Ramos (cell line): ENCODE results near the gene FFAR1.

Experiments used
- in situ Hi-C: fragments of 300-500 bp; cut with MboI; formaldehyde crosslinking; loops from one replicate; pipeline ENCODE4 v1.14.3; 2022; ENCODE audit warnings: low sequenced_read_pairs; ENCODE audit not compliant: unreplicated experiment

FFAR1 gene

DNA sequence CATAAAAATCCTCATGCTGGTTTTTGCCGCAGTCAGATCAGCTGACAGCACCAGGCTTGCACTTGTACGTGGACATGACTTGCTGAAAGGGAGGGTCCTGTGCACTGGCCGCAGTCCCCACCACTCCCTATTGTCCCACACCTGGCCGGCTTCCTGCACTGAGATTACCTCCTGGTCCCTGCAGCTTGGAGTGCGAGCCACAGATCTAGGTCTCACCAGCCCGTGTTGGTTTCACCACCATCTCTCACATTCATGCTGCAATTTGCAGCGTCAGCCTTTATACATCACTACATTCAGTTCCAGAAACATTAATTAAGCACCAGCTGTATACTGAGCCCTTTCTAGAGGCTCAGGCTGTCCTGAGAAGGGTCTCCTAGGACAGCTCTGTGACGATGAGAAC is 33.7 kb upstream of the FFAR1 start:
- in situ Hi-C loops: no loop called here

DNA sequence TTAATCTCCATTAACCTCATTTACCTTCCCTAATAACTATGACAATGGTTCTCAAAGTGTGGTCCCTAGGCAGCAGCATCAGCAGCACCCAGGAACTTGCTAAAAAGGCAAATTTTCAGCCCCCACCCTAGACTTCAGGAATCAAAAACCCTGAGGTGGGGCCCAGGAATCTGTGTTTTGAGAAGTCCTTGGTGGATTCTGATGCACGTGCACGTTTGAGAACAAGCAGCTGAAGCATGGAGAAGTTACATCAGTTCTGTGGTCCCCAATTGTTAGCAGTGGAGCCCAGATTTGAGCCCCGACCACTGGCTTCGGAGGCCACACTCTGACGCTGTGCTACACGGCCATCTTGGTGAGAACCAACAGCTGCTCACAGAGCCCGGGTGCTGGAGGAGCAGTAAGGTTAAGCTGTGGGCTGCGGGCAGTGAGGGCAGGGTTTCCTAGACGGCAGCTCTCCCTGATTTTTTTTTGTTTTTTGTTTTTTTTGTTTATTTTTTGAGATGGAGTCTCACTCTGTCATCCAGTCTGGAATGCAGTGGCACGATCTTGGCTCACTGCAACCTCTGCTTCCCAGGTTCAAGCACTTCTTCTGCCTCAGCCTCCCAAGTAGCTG is 32.7 kb upstream of the FFAR1 start:
- in situ Hi-C loops: no loop called here

DNA sequence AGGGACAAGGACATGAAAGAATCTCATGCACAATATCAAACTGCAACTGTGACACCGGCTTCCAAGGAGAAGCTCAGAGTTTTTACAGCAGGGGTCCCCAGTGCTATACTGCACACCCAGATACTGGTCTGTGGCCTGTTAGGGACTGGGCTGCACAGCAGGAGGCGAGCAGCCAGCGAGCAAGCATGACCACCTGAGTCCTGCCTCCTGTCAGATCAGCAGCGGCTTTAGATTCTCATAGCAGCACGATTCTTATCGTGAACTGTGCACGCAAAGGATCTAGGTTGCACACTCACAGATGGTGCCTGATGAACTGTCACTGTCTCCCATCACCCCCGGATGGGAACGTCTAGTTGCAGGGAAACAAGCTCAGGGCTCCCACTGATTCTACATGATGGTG is 31.8 kb upstream of the FFAR1 start:
- in situ Hi-C loops: no loop called here

DNA sequence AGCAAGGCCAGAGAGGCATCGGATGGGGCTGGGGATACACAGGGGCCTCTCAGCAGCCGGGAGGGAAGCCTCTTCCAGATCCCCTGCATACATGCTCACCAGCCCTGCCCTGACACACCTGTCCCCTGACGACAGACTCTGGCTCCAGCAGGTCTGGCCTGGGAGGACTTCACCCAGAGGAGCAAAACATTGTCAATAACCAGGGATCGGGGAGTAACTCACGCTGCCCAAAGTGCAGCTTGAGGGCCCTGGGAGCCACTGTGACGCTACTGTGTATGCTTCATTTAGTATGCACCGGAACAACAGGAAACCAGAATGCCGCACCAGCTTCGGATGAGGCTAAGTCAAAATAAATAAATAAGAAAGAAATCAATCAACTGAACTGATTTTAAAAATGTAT is 31.1 kb upstream of the FFAR1 start:
- in situ Hi-C loops: no loop called here

DNA sequence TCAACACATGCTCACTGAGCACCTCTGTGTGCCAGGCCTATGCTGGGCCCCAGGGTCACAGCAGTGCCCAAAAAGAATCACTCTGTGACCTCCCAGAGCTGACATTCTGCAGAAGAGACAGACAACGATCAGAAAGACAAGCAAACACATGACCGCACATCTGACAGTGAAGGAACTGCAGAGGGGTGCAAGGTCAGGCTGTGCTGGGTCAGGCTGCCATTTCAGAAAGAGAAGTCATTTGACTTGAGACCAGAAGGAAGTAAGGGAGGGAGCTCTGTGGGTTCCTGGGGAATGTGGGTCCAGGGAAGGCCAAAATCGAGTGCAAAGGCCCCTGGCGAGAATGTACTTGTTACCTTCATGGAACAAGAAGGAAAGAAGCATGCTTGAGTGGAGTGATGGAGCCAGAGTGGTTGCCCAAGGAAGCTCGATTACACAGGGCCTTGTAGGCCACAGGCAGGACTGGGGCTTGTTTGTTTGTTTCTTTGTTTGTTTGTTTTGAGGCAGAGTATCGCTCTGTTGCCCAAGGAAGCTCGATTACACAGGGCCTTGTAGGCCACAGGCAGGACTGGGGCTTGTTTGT is 30.1 kb upstream of the FFAR1 start:
- in situ Hi-C loops: no loop called here

DNA sequence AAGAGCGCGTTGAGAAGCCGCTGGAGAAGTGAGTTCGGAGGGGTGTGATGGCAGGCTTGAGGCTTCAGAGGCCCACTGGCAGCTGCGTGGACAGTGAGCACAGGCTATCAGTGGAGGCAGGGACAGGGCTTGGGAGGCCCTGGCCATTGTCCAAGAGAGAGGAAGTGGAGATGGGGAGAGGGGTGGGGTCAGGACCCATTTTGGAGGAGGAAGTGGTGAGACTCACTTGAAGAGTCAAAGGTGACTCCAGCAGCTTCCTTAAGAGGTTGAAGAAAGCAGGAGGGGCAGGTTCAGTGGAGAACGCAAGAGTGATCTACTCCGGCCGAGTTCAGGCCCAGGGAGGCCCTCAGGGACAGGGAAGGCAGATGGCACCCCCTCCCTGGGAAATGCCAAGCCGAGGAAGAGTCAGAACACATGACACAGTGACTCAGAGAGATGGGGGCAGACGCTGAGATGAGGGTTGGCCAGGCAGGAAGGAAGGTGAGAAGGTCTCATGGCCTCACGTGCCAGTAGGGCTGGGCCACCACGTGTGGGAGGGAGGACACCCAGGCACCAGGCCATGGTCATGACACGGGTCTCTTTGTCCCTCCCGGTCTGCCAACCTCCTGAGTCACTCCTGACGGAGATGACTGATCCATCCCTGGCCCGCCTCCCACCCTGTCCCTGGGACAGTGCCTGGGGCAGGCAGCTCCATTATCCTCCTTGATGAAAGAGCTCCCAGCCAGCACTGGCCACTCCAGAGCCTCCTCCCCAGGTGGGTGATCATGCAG is 28.8 kb upstream of the FFAR1 start:
- in situ Hi-C loops: no loop called here

DNA sequence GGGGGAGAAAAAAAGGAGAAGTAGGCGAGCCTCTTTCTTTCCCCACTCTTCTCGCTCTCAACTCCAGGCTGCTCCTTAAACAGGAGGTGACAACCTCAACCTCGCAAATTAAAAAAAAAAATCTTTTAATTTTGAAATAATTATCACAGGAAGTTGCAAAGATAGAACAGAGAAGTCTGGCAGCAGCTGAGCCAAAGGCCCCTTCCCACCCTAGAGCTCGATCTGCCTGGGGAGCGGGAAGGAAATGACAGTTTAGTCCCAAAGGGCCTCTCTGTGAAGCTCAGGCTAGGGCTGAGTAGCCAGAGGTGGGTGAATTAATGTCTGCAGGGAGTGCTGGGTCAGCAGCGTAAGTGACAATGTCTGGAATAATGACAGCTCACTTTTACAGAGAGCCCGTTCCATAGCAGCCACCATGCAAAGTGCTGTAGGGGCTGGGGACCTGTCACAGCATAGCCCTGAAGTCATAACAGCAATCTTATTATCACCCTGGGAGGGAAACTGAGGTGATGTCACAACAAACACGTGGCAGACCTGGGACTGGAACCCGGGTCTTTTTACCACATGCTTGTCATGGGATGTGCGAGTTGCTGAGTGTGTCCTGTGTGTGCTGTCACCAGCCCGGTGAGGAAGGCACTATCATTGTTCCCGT is 27.5 kb upstream of the FFAR1 start:
- in situ Hi-C loops: no loop called here

DNA sequence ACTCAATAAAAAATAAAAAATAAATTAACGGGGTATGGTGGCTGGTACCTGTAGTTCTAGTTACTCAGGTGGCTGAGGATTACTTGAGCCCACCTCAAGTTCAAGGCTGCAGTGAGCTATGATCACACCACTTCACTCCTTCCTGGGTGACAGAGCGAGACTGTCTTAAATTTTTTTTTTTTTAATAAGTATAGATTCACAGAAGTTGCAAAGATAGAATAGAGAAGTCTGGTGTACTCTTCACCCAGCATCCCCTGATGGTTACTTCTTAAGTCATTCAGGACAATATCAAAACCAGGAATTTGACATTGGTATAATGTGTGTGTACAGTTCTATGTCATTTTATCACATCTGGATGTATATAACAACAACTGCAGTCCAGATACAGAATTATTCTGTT is 26.4 kb upstream of the FFAR1 start:
- in situ Hi-C loops: no loop called here

DNA sequence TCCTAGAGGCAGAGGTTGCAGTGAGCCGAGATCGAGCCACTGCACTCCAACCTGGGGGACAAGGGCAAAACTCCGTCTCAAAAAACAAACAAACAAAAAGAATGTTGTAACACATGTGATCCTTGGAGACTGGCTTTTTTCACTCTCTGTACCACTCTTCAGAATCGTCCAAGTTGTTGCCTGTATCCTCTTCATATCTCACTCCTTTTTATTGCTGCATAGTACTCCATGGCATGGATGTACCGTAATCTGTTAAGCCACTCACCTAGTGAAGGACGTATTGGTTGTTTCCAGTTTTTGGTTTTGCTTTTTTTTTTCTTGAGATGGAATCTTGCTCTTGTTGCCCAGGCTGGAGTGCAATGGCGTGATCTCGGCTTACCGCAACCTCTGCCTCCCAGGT is 25.7 kb upstream of the FFAR1 start:
- in situ Hi-C loops: no loop called here

DNA sequence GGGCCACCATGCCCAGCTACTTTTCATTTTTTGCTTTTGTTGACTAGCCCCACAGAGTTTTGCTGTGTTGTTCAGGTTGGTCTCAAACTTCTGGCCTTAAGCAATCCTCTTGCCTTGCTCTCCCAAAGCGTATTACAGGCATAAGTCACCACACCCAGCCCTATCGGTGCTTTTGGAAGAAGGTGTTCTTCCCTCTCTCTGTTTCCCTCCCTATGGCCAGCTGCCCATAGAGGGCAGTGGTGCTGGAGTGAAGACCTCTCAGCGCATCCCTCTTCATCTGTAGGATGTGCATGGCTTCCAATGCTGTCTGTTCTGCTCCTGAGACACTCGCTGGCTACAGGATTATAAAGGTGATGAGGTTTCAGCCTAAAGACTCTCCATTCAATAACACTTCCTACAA is 20.1 kb upstream of the FFAR1 start:
- in situ Hi-C loops: no loop called here

DNA sequence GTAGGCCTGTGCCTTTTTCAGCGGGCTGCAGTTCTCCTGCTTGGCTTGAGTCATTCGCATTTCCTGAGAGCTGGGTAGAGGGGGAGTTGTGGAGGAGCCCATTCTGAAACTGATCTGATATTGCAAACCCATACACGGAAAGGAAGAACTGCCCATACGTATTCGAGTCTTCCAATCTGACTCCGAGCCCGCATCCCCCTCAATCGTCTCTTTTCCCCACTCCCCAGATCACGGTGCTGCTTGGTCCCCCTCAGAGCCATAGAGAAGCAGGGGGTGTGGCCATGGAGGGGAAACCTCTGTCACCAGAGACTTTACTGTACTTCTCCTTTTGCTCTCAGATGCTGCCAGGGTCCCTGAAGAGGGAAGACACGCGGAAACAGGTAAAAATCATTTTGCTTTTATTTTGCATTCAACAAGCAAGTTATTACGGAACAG is 18.8 kb upstream of the FFAR1 start, which contains the start of gene CD22:
Gene CD22, plus strand, starts transcription at position 337 of the 435 bp plus-strand sequence. CDS start 2,854 bp downstream, outside the sequence.
- in situ Hi-C loops: no loop called here

DNA sequence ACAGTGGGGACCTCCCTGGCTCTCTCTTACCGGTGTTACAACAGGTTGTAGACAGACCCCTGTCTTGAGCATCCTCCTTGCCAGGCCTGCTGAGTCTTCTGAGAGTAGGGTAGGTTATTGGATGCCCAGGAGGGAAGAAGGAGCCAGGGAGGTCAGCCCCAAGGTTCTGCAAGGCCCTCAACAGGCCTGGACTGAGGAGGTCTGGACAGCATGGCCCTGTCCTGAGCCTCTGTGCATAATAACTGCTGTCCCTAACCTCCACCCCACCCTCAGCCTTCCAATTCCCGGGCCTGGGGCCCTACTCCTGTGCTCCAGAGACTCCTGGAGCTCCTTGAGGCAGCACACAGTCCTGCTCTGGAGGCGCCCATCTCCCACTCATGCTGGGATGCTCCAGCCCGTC is 18.4 kb upstream of the FFAR1 start:
- in situ Hi-C loops: no loop called here

DNA sequence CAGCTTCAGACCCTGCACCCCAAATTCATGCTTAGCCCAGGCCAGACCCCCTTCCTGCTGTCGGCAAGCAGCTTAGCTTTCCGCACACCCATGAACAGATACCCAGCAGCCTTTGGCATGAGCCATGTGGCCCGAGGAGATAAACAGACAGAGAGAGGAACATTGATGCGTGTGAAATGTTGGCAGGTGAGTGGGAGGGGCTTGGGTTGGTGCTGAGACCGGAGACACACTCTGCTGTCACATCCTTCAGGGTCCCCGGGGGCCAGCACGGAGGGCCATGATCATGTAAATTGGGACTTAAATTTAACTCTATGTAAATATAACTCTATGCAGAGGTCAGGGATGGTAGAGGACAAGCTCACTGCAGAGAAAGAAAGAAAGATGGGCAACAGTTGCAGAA is 17.2 kb upstream of the FFAR1 start:
- in situ Hi-C loops: no loop called here

DNA sequence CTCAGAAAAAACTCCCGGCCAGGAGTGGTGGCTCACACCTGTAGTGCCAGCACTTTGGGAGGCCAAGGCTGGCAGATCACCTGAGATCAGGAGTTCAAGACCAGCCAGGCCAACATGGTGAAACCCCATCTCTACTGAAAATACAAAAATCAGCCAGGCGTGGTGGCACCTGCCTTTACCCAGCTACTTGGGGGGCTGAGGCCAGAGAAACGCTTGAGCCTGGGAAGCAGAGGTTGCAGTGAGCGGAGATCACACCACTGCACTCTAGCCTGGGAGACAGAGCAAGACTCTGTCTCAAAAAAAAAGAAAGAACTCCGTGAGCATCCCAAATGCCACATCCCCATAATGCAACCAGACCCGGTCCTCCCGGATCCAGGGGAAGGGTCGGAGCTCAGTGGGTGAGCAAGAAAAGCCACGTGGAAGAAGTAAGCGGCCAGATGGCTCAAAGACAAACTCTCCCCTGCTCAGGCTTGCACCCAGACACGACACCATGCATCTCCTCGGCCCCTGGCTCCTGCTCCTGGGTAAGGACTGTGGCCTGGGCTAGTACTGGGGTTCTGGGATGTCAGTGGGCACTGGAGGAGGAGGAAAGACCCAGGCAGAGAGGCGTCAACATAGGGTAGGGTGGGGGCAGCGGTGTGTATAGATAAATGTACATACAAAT is 16.0 kb upstream of the FFAR1 start:
- in situ Hi-C loops: no loop called here

DNA sequence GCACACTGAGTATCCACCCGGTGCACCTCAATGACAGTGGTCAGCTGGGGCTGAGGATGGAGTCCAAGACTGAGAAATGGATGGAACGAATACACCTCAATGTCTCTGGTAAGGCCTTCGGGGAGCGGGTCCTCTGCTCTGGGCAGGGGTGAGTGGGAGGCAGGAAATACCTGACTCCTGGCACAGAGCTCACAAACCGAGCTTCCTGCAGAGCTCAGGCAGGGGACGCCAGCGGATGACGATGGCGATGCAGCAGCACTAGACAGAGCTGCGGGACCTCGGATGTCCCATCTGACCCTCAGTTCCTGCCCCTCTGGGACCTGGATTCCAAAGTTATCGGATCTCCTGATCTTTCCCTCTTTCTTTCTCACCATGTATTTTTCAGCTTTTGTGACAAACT is 14.9 kb upstream of the FFAR1 start:
- in situ Hi-C loops: no loop called here

DNA sequence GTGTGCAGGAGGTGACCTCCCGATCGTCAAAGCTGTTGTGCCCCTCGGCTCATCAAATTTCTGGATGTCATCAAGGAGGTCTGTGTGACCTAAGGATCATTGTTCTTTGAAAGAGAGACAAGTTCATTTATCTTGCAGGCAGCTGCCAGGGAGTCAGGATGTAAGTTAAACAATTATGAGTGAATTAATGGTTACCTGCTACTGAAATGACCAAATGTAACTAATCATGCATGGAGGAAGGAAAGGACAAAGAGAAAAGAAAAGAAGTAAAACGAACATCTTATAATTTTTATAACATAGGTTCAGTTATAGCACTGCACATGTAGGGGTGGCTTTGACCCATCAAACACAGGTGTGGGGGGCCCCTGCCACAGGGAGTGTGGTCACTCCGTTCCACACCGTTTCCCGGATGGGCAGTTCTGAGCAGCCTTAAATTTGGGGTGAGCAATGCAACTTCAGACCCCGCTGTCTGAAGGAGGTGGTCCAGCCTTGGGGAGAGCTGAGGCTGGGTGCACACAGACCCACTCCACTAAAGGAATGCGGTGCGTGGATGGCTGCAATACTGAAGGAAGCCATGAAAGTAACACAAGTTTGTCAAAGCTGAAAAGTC is 13.5 kb upstream of the FFAR1 start:
- in situ Hi-C loops: no loop called here

DNA sequence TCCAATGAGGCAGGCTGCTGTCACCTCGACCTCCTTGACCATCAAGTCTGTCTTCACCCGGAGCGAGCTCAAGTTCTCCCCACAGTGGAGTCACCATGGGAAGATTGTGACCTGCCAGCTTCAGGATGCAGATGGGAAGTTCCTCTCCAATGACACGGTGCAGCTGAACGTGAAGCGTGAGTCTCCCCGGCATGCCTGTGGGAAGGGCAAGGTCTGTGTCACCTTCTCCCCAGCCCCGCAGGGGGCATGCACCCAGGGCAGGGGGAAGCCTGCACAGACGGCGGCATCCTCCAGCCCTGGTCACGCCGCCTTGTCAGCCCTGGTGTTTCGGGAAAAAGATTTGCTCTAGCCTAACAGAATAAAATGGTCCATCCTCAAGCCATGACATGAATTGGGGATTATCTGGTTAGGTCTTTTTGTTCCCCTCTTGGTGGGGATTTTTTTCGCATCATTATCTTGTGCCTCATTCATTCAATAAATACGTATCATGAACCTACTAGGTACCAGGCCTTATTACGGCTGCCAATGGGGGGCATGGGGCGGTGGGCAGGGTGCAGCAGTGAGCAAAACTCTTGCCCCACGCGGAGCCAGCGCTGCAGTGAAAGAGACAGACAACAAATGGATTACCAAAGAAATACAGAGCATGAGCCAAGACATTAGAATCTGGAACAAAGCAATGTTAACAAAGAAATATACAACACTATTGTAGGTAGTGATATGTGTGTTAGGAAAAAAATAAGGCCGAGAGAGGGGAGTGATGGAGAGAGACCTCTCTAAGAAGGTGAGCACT is 11.3 kb upstream of the FFAR1 start:
- in situ Hi-C loops: no loop called here

DNA sequence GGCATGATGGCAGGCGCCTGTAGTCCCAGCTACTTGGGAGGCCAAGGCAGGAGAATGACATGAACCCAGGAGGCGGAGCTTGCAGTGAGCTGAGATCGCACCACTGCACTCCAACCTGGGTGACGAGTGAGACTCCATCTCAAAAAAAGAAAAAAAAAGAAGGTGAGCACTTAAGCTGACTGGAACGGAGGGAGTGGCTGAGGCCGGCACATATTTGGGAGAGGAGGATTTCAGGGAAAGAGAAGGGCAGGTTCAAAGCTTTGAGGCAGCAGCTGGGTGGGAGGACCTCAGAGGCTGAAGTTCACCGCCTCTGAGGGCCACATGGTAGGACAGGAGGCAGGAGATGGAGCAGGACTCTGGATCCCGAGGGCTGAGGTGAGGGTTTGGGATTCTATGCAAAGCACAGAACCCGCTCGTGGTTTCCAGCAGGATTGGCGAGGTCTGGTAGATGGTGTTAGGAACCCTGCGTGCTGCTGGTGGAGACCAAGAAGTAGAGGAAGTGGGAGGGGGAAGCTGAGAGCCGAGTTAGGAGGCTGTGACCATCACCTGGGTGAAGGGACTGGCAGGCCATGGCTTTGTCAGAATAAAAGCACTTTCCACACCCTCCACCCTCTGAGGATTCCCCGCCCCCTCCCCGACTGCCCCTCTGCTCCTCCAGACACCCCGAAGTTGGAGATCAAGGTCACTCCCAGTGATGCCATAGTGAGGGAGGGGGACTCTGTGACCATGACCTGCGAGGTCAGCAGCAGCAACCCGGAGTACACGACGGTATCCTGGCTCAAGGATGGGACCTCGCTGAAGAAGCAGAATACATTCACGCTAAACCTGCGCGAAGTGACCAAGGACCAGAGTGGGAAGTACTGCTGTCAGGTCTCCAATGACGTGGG is 10.4 kb upstream of the FFAR1 start:
- in situ Hi-C loops: no loop called here

DNA sequence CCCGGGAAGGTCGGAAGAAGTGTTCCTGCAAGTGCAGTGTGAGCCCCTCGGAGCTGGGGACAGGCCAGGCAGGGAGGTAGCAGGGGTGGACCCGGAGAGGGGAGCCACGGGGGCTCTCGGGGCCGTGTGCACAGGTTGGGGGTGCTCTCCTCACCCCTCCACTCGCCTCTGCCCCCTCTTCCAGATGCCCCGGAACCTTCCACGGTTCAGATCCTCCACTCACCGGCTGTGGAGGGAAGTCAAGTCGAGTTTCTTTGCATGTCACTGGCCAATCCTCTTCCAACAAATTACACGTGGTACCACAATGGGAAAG is 9.8 kb upstream of the FFAR1 start:
- in situ Hi-C loops: no loop called here
